NCI-H510A treated with DMSO at 0.1 percent for 48 hours (cell line): ENCODE data around the gene SPG7.

ENCODE experiments used
- DNase-seq: peaks from one replicate; lab custom pipeline; 2025; lab: John Stamatoyannopoulos, UW

The SPG7 gene

DNA sequence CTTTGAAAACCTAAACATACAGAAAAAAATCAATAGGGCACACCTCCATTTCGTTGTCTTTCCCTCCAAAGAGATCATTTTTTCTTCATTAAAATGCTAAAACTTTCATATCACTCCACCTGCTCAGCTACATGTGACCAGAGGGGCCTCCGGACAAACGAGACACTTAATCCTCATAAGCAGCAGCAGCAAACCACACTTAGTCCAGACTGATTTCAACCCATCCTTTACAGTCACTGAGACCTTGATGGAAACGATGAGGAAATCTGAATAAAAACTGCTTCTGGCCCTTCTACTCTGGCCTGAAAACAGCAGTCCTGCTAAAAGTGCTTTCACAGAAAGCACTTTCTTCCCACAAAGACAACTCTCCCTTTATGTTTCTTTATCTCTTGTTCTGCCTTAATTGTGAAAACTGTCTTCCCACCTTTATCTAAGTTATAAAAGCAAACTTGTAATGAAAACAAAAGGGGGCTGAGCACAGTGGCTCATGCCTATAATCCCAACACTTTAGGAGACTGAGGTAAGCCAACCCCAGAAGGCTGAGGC is 22.4 kb upstream of the SPG7 start:
- no peak for DNase-seq

DNA sequence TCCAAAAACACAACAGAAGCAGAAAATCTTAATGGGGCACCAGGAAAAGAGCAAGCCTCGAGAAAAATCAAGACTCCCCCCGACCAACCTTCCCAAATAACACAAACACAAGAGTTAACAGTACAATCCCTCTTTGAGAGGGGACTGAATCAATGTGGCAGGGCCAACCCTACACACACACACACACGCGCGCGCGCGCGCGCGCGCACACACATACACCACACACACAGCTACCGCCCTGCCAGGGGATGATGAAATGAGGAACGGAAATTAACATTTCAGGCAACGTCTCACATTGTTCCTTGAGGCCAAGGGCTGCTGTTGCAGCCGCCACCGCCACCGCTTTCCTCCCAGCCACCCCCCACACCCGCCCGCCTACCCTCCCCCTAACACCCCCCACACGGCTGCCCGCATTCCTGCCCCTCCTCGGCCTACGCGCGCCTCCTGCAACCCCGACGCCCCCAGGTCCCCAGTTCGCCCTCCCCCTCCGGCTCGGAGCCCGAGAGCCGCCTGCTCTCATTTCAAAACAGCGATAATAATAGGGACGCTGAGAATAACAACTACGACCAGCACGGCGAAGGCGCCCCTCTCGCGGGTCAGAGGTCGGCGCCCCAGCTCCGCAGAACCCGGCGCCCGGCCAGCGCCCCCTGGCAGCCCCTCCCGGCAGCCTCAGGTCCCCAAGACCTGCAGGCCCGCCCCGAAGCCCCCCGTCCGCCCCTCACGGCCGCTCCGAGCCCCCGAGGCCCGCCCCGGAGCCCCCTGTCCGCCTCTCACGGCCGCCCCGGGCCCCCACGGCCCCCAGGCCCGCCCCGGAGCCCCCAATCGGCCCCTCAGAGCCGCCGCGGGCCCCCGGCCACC is 18.9 kb upstream of the SPG7 start:
- no peak for DNase-seq

DNA sequence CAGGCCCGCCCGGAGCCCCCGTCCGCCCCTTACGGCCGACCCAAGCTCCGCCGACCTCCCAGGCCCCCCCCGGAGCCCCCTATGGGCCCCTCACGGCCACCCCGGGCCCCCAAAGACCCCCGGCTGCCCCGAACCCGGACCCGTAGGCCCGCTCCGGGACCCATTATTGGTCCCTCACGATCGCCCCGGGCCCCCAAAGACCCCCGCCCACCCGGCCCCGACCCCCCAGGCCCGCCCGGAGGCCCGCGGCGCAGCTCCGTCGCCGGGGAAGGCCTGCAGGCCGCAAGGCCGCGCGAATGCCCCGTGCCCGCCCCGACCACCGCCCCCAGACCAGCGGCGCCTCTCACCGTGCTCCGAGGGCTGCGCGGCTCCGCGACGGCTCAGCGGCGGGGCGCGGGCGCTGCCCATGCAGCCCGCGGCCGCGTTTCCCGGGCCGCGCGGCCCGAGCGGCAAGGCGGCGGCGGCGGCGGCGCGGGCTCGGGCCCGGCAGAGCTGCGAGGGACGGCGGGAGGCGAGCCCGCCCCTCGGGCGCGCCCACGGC is 18.2 kb upstream of the SPG7 start:
- DNase-seq = no peak

DNA sequence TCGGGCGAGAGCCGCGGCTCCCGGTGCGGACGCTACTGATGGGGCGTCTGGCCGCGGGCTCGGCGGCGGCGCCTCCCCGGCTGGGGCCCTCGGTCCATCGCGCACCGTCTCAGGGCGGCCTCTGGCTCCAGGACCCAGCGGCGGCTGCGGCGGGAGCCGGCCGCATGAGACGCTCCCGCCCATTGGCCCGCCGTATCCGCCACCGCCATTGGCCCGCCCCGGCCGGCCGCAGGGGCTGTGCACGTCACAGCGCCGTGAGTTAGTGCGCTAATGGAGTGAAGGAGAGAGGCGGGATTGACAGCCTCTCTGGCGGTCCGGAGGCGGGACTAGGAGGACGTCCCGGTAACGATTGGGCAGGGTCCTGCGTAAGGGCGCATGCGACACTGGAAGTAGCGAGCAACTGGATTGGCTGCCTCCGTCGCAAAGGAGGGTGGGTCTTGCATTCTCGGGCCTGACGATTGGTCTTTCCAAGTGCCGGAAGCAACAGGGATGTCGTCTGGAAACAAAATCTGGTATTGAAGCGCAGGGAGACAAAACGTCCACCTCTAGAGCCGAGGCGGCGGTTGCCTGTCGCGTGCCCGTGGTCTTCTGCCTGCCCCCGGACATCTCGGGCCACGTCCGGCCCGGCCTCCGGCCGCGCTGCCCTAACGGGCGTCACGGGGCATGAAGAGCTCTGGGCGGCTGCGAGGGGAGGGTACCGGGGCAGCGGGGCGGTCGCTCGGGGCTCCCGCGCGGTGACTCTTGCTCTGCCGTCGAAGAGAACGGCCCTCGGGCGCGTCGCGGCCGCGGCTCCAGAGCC is 17.6 kb upstream of the SPG7 start, which contains the start of gene ANKRD11:
Gene ANKRD11 (minus strand): TSS at position 123 of the 799 bp plus-strand sequence. CDS start 173,542 bp downstream, outside the sequence.
- DNase-seq = peak; percentile 94

DNA sequence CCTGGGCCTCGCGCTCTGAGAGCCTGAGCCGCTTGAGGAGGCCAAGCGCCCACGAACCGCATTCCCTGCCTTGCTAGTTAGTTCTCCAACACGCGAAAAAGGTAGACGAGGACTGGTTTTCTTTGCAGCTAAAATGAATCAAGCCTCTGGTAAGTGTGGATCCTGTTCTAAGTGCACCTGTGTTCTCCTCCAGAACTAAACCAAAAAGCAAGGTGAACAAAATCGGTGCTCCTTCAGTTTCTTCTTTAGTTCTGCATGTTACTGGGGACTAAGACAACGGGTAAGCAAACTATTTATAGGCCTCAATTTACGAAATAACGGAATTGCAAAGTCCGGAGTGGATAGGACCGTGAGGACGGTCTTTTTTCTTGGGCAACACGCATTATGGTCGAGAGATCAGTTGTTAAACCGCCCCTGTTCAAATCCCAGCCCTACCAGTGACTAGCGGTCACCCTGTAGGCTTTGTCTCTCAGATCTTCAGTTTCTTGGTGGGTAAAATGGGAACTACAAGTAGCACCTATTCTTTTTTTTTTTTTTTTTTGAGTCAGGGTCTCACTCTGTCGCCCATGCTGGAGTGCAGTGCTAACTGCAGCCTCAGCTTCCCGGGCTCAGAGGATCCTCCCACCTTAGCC is 16.8 kb upstream of the SPG7 start:
- no peak for DNase-seq

DNA sequence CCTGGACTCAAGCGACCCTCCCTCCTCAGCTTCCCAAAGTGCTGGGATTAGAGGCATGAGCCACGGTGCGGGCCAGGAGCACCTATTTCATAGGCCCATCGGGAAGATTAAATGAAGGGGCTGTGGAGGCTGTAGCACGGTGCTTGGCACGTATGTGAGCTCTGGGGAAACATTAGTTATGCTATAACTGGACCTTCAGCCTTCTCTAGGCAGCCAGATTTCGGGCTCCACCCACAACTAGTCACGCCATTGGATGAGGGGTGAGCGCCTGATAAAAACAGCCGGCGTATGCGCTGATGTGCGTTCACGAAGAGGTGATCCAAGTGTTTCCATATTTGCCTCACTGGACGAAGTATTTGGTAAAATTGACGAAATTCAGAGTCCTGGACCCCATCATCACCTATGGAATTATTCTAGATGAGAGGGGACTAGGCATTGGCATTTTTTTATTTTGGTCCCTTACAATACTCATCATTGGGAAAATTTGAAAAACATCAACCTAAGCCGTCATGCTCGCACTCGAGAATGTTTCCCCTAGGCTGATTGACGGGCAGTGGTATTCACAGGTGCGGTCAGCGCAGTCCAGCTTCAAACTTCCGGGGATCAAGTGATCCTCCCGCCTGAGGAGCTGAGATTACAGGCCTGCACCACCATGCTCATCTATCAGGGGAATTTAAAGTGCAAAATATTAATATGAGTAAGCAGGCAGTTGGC is 16.1 kb upstream of the SPG7 start:
- peak; percentile 4 for DNase-seq

DNA sequence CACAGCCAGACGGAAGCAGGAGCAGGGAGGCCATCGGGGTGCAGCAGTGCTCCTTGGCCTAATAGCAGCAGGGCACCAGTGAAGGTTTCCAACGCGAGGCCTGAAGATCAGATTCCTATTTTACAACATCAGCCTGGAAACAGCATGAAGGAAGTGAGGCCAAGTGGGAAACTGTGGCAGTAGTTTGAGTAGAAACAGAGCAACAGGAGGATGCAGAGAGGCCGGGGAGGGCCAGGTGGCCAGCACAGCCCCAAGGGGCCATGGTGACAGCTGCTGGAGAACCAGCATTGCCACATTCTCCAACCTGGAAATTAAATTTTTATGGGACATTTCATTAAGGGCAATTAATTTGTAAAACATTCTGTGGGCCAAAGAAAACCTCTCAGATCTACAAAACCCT is 14.4 kb upstream of the SPG7 start:
- DNase-seq = no peak

DNA sequence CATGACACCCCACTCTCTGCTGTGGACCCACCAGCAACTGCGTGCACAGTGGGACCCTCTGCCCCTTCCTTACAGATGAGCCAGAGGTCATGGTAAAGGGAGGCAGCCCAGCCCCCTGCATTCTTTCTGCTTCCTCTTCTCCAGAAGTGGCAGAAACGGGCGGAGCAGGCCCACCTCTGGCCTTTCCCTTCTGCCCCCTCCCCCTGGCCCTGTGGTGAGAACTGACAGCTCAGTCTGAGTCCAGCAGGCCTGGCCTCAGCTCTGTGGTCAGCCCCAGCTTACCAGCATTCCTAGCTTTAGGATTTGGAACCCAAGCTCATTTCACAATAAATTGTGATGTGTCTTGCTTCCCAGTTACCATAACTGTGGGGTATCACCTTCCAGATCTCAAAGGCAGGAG is 13.1 kb upstream of the SPG7 start:
- no peak for DNase-seq

DNA sequence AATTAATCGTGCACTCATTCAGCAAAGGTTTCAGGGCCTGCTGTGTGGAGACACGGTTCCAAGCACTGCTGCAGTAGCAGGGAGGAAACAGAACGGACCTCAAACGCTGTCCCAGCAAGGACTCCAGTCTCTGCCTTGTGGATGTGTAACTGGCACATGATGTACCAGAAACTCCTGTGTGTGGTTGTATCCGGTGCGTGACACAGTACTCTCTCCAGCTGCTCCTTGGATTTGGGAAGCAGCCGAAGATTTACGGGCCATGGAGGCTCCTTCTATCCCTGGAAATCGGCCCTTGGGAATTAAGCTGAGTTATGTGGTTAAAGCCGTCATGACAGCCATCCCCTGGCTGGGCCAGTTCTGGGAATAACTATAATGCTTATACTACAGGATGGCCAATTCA is 9.4 kb upstream of the SPG7 start:
- DNase-seq = no peak

DNA sequence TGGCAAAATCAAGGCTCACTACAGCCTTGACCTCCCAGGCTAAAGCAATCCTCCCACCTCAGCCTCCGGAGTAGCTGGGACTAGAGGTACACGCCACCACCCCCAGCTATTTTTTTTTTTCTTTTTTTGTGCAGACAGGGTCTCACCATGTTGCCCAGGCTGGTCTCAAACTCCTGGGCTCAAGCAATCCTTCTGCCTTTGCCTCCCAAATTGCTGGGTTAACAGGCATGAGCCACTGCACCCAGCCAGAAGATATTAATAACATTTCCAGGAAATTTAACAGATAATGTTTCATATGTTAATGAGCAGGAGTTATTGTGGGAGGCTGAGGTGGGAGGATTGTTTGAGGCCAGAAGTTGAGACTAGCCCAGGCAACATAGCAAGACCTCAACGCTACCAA is 8.4 kb upstream of the SPG7 start:
- DNase-seq = no peak

DNA sequence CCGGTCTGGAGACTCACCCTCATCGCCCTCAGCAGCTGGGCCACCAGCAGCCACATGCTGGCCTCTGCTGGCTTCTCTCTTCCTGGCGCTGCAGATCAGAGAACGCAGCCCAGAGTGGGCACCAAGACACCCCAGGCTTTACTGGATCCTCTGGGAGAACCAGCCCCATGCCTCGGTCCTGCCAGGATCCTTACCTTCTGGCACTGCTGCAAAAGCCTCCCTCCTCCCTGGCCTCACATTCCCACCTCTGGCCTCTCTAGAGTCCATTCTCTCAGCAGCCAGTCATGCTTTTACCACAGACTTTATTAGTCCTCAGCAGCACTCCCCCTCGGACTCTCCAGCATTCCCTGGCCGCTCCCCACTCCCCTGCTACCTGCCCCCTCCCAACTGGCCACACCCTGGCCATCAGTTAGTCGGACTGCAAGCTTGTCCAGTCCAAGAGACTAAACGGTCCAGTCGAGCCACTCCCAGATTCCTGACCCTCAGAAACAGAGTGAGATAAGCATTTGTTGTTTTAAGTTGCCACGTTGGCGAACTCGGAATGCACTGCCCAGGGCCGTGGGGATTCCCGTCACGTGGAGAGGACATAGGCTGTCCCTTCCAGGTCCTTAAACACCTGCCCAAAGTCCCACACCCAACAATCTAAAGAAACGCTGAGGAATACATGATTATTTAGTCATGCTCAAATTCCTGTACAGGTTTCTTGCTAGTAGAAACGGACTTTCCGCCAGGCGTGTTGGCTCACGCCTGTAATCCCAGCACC is 5.9 kb upstream of the SPG7 start:
- DNase-seq = no peak

DNA sequence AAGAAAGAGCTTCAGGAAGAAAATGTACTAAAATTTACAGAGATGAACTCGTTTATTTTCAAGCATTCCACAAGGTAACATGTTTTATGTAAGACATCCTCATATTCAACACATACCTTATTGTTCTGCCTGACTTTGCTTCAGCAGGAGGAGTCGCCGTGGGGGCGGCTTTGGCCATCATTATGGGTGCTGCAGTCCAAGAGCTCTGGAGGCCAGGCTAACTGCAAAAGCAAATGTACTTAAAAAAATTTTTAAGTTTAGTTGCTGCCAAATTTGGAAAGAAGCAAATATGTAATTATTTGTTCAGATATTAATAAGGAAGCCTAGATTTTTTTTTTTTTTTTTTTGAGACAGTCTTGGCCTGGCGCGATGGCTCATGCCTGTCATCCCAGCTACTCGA is 4.1 kb upstream of the SPG7 start:
- no peak for DNase-seq

DNA sequence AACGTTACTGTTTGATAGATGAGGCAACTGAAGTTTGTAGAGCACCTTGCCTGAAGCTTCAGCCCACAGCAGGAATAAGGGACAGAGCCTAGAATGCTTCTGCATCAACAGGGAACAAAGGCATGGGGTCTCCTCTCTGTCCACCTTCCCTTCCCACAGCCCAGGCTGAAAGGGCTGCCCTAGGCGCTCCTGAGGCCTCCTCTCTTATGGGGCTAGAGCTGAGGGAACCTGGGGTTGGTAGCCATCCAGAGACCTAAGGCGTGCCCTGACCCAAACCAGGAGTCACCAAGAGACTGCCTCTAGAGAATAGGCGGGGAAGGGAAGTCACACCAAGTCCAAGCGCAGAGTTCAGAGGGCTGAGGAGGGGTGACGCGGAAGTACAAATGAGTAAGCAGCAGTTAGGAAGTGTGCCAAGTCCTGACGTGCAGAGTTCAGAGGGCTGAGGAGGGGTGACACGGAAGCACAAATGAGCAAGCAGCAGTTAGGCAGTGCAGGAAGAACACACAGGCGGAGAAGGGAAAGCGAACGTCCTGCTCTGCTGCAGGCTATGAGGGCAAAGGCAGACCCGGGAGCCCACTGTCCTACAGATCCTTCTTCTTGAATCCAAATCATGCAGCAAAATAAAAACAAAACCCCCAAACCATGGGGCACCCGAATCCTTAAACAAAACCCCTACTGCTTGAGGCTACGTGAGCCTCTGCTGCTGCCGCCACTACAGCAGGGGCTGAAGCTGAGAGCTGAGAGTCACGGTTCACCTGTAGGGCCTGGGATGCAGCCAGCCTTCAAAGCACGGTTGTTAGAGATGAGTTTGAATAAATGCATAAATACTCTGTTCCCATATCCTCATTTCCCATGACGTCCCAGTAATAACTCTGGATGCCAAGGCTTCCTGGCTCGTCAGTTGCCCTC is 2.7 kb upstream of the SPG7 start:
- peak; percentile 30 for DNase-seq

DNA sequence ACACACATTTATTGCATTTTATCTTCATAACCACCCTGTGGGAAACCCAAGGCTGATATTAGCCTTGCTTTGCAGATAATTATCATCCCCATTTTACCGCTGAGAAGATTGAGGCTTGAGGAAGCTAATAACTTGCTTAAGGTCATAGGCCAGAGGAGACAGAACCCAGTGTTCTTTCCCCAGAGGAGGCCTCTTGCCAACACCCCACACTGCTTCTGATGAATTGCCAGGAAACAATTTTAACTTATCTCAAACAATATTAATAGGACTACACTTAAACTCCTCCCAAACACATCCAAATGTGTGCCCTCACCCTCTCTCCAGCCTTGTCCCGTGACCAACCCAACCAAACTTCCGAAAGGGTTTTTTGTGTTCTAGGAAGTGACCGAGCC is 2.1 kb upstream of the SPG7 start:
- no peak for DNase-seq

DNA sequence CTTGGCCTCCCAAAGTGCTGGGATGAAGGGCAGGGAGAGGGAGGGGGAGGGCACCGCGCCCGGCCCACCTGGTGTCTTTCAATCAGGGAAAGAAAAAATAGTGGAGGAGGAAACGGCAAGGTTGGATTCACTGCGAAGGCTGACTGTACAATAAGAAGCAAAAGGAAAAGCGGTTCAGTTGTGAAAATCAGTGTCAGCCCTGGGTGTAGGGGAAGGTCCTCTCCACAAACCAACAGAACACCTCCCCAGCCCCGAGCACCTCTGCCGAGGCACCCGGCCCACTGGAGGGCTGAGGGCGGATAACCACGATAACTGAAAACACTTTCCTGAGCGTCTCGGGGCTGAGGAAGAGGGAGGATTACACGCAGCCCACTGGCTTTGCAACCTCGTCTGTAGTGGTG is 1.4 kb upstream of the SPG7 start:
- DNase-seq = no peak

DNA sequence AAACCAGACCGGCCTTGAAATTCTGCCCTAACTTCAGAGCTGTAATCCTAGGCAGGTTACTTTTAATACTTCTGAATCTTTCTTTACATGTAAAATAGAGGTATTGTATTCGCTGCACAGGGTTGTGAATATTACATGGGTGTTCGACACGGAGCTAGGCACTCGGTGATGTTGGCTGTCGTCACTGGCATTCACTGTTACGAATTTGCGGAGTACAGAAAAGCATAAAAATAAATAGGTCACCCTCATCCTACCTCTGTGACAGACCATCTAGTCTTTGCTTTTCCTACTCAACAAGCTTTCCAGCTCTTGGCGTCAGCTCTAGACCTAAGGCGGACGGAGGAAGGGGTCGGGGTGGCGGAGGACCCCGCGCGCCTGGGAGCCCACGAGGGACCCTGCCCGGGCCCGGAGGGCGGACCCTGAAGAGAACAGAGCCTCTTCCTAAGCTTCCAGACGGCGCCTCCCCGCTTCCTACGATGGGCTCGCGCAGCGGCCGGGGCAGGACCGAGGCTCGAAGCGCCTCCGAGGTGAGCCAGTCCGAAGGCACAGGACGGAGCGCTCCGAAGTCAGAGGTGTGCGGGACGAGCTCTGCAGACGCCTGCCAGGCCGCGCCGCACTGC is 879 bp upstream of the SPG7 start:
- no peak for DNase-seq

DNA sequence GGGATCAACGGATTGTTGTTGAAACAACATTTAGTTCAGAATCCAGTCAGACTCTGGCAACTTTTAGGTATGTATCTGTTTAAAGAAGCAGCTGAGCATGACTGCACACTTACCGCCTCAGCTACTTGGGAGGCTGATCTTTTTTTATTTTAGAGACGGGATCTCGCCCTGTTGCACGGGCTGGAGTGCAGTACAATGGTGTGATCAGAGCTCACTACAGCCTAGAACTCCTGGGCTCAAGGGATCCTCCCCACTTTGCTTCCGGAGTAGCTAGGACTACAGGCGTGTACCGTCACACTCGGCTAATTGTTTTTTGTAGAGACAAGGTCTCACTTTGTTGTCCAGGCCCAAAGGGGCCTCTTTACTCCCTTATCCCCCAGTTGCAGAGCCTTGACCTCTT is 2.3 kb downstream of the SPG7 start:
- DNase-seq = no peak

DNA sequence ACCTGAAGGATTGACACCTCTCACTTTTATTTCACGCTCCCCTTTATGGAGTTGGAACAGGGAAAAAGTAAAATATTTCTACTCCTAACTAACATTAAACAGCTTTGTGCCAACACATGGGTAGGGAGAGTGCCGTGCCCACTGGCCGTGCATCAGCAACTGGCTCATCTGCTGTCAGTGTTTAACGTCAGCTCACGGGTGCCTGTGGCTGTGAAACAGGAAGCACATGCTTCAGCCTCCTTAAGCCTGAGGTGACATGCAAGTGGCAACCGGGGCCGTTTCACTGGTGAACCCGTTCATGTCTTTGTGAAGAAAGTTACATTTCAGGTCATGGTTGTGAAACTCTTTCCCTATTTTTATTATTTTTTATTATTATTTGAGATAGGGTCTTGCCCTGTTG is 3.2 kb downstream of the SPG7 start:
- DNase-seq = no peak

DNA sequence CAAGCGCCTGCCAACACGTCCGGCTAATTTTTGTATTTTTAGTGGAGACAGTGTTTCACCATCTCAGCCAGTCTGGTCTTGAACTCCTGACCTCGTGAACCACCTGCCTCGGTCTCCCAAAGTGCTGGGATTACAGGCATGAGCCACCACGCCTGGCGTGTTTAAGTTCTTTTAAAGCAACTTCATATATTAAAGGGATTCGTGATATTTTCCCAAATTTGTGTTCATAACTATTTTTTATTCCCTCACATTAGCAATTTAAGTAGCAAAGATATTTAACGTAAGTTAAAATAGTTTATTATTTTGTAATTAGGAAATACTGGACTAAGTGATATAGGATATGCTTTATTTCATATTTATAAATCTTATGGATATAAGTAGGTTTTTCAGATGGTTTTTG is 4.2 kb downstream of the SPG7 start:
- no peak for DNase-seq
